Progenitor cell of endocrine pancreas (in vitro differentiated cells): ENCODE results near the gene USP48. TPM values are rescaled to one million over a fixed set of nuclear protein-coding genes. Genes with fewer than 3 reads are reported as not detected.

Experiments
- DNase-seq: peaks from one replicate; pipeline ENCODE4 v3.0.0; 2021; ENCODE audit warnings: low spot score; ENCODE audit not compliant: unreplicated experiment
- H3K27ac Mint-ChIP-seq: 2 replicates; pipeline ENCODE4 v1.8.0; 2021; ENCODE audit warnings: mild to moderate bottlenecking, moderate library complexity, mixed read lengths
- H3K27me3 Mint-ChIP-seq: 2 replicates; pipeline ENCODE4 v1.8.0; 2021; ENCODE audit warnings: mixed read lengths
- H3K36me3 Mint-ChIP-seq: 2 replicates; pipeline ENCODE4 v1.8.0; 2022; ENCODE audit warnings: mixed read lengths; ENCODE audit not compliant: insufficient read depth
- H3K4me1 Mint-ChIP-seq: 2 replicates; pipeline ENCODE4 v1.8.0; 2021; ENCODE audit warnings: low read depth, mixed read lengths
- H3K4me3 Mint-ChIP-seq: 2 replicates; pipeline ENCODE4 v1.8.0; 2021; ENCODE audit warnings: low read depth, mild to moderate bottlenecking, moderate library complexity, mixed read lengths
- H3K9me3 Mint-ChIP-seq: 2 replicates; pipeline ENCODE4 v1.8.0; 2021; ENCODE audit warnings: low read depth, mixed read lengths
- CTCF ChIP-seq: fragments of 200-600 bp; sonication (generic); IDR thresholded peaks from one replicate; pipeline ENCODE4 v1.5.0; 2021; ENCODE audit warnings: antibody characterized with exemption, mild to moderate bottlenecking; ENCODE audit not compliant: unreplicated experiment
- total RNA-seq: library from RNA; stranded (reverse); gene quantifications from 2 replicates; pipeline ENCODE4 v1.2.1, GENCODE V29; 2021

USP48 gene
- total RNA-seq, 1 donor from 2014 or later, result 77.3 TPM

GRCh38 chr1:21763236-21763635 lies 19.7 kb downstream of the USP48 start:
- H3K9me3 Mint-ChIP-seq, result no peaks in the 10 kb centered on the region
- DNase-seq, result no peak
- no peak for TF ChIP-seq CTCF
- H3K36me3 Mint-ChIP-seq, result no peaks in the 10 kb centered on the region
- H3K4me3 Mint-ChIP-seq, result no peak overlapping the region
- peaks cover 12% of the 10 kb centered on the region for H3K4me1 Mint-ChIP-seq
- H3K27me3 Mint-ChIP-seq, result no peaks in the 10 kb centered on the region
- no peak overlapping the region for H3K27ac Mint-ChIP-seq

GRCh38 chr1:21762022-21762404 lies 20.9 kb downstream of the USP48 start:
- H3K4me1 Mint-ChIP-seq, result peaks cover 12% of the 10 kb centered on the region
- H3K27me3 Mint-ChIP-seq, result no peaks in the 10 kb centered on the region
- no peak for TF ChIP-seq CTCF
- no peaks in the 10 kb centered on the region for H3K9me3 Mint-ChIP-seq
- H3K36me3 Mint-ChIP-seq, result no peaks in the 10 kb centered on the region
- no peak for DNase-seq
- no peak overlapping the region for H3K4me3 Mint-ChIP-seq
- no peak overlapping the region for H3K27ac Mint-ChIP-seq

GRCh38 chr1:21761052-21761451 lies 21.9 kb downstream of the USP48 start:
- no peaks in the 10 kb centered on the region for H3K27me3 Mint-ChIP-seq
- no peak overlapping the region for H3K27ac Mint-ChIP-seq
- H3K9me3 Mint-ChIP-seq, result no peaks in the 10 kb centered on the region
- no peak for TF ChIP-seq CTCF
- no peak for DNase-seq
- H3K36me3 Mint-ChIP-seq, result no peaks in the 10 kb centered on the region
- no peak overlapping the region for H3K4me3 Mint-ChIP-seq
- H3K4me1 Mint-ChIP-seq, result peaks cover 12% of the 10 kb centered on the region

- no peaks in the 10 kb centered on the region for H3K27me3 Mint-ChIP-seq
- peaks cover 2% of the 10 kb centered on the region for H3K36me3 Mint-ChIP-seq
- H3K4me1 Mint-ChIP-seq, result peaks cover 6% of the 10 kb centered on the region
- no peaks in the 10 kb centered on the region for H3K9me3 Mint-ChIP-seq
- DNase-seq, result no peak
- no peak for TF ChIP-seq CTCF
- H3K4me3 Mint-ChIP-seq, result no peak overlapping the region
- no peak overlapping the region for H3K27ac Mint-ChIP-seq
Measured at GRCh38 chr1:21759818-21760217, 23.1 kb downstream of the USP48 start.

- Mint-ChIP-seq H3K36me3 (peaks cover 5% of the 10 kb centered on the region), H3K27me3 (no peaks in the 10 kb centered on the region), H3K27ac (peak overlapping the region; percentile 49), H3K9me3 (no peaks in the 10 kb centered on the region), H3K4me1 (peaks cover 4% of the 10 kb centered on the region), H3K4me3 (no peak overlapping the region)
- no peak for TF ChIP-seq CTCF
- no peak for DNase-seq
Measured at GRCh38 chr1:21759182-21759581, 23.8 kb downstream of the USP48 start.
